Stimulated activated CD4-positive, alpha-beta T cell treated with anti-CD3 and anti-CD28 coated beads, Interleukin-1b, Interleukin-23, amount 100 ng/mL, for 4 hours (primary cell): ENCODE data around the gene RPL23.

ENCODE experiments used
- DNase-seq, 2 donors: peaks; one replicate each; pipeline ENCODE4 v3.0.0-alpha.2; 2020; ENCODE audit warnings: low read depth in 2 of 2

Gene RPL23

DNA sequence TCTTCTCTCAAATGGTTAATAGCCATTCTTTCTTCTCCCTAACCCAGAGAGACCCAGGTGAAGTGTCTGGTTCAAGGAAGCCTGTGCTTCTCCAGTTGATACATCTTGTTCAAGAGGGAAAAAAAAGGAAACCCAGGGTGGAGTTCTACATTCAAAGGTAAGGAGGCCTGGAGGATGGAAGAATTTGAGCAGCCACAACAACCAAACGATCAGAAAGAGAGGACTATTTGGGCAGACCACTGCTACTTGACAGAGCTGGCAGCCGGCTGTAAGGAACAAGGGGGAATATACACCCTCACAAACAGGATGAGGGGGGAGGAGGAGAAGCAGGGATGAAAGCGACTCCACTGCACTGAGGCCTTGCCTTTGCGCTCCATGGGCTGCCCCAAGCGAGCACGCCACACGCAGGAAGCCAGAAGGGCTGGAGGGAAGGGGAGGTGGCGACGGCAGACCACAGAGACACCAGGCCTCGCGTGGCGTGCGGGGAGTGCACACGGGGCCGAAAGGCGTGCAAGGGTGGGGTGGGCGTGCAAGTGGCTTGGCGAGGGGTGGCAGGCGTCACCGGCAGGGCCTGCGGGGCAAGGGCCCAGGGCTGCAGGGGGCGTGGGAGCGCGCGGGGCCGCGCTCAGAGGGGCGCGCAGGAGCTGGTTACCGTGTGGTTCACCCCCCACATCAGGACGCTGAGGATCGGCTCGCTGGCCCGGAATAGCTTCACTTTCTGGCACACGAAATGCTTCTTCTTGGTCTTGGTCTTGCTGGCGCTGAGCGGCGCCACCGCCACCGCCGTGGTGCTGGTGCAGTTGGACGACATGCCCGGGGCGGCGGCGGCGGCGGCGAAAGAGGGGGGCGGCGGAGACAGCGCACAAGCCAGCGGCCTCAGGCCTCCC, 54.7 kb downstream of the RPL23 start:
- peak in 1 of 2 donors; percentile 1 for DNase-seq
